ENCODE data around the gene JCAD. TPM values are rescaled to one million over a fixed set of nuclear protein-coding genes. Genes with fewer than 3 reads are reported as not detected.

JCAD gene
- polyA plus RNA-seq, 1 donor, result 24.7 TPM

- DNase-seq (ENCODE audit: low read depth), result no peak
These were observed 12.0 kb downstream of the JCAD start for GRCh38 chr10:30047430-30047829.

DNA sequence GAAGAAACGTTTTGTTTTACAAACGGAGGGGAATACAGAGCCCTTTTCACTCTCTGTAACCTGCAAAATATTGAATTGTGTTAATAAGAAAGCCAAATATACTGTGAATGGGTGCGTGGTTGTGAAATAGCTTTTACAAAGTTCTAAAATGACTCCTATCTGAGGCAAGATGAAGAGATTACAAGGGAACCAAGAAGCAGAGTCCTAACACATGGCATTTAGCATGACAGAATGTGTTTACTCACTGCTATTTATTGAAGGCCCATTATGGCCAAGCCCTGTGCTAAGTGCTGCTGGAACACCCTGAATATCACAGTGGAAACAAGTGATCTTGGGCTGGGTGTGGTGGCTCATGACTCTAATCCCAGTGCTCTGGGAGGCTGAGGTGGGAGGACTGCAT lies 12.9 kb downstream of the JCAD start:
- DNase-seq (ENCODE audit: low read depth), result no peak

DNA sequence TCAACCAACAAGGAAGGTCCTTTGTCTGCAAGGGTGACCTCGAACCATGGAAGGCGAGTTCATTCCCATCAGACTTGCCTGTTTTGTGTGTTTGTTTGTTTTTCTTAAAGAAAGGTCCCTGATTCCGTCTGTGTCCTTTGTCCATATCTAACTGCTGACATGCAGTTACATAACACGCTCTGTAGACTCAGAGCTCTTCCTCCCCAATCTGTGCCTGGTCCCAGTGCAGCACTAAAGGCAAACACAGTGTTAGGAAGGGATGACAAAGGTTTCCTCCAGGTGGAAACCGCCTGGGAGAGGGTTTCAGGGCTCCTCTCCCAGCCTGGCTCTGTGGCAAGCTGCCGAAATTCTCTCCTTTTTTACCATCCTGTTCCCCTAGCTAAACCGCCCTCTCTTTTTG lies 13.4 kb downstream of the JCAD start:
- DNase-seq (ENCODE audit: low read depth), result no peak

DNA sequence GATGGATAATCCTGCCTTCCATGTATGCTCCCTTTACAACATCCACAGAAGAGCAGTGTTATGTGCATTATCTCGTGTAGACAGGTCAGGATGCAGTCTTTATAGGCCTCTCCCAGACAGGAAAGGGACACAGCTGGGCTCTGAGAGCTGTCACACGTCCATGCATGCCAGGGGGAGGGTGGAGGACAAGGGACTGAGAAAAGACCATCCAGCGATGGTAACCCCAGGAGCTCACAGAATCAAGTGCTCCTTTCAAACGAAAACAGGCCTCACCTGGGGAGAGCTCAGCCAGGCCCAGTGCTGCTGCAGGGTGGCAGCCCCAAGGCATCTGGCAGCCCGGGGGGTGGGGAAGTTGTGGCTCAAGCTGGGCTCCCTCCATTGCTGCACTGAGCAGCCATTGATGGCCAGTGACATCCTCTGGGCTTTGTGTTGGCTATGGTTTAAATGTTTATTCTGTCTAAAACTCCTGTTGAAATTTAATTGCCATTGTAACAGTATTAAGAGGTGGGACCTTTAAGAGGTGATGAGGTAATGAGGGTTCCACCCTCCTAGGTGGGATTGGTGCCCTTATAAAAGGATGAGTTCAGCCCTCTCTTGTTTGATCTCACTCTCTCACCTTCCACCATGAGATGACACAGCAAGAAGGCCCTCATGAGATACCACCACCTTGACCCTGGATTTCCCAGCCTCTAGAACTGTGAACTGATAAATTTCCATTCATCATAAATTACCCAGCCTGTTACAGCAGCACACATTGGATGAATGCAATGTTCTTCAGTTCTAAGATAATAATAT lies 15.7 kb downstream of the JCAD start:
- DNase-seq (ENCODE audit: low read depth), result no peak

GRCh38 chr10:30042820-30043219 lies 16.6 kb downstream of the JCAD start:
- DNase-seq (ENCODE audit: low read depth), result no peak

GRCh38 chr10:30041196-30042105 lies 17.9 kb downstream of the JCAD start:
- no peak for DNase-seq (ENCODE audit: low read depth)

GRCh38 chr10:30040597-30040996 lies 18.8 kb downstream of the JCAD start:
- no peak for DNase-seq (ENCODE audit: low read depth)

DNA sequence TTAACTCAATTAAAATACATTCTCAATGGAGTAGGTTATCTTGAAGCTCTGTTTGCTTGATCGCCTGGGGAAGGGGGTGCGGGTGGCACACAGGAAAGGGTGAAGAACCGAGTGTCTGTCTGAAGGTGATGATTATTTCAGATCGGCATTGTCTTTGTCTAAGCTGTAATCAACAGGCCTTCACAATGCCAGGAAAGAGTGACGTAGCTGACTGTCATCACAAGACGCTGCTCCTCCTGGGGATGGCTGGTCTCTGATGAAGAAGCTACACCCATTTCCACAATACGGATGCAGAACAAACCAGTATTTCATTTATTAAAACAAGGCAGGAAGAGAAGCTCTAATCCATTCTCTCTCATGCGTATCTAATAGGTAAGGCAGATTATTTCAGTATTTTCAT lies 19.4 kb downstream of the JCAD start:
- DNase-seq (ENCODE audit: low read depth), result no peak

GRCh38 chr10:30039567-30039966 lies 19.8 kb downstream of the JCAD start:
- DNase-seq (ENCODE audit: low read depth), result no peak

GRCh38 chr10:30038781-30039536 lies 20.4 kb downstream of the JCAD start:
- no peak for DNase-seq (ENCODE audit: low read depth)

- DNase-seq (ENCODE audit: low read depth), result no peak
These were observed 21.6 kb downstream of the JCAD start for GRCh38 chr10:30037620-30038336.

- DNase-seq (ENCODE audit: low read depth), result no peak
These were observed 22.6 kb downstream of the JCAD start for GRCh38 chr10:30036811-30037210.

DNA sequence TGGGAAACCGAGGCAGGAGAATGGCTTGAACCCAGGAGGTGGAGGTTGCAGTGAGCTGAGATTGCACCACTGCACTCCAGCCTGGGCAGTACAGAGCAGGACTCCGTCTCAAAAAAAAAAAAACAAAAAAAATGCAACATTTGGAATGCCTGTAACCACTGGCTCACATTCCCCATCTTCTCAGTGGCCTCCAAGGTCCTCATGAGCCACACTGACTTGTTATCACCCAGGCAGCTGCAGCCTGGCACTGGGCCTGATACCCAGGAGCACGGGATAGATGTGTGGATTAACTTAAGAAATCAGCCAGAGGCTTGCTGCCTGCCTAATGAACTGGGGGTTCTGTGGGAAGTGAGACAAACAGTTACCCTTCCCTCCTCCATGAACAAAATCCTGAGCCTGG lies 23.0 kb downstream of the JCAD start:
- no peak for DNase-seq (ENCODE audit: low read depth)

GRCh38 chr10:30034433-30035137 lies 24.8 kb downstream of the JCAD start:
- DNase-seq (ENCODE audit: low read depth), result no peak

DNA sequence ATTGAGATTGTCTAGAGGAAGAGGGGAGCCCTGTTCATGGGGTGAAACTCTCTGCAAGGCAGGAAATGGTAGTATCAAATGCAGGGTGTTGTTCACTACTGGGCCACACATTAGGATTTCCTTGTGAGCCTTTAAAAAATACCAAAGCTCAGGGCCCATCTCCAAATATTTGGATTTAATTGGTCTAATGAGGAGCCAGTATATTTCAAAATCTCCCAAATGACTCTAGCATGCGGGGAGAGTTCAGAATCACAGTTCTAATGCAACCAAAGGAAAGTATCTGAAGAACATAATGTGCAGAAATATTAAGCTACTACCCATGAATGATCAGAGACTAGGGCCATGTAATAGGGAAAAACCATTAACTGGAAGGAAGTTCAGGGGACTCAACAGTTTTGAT lies 27.3 kb downstream of the JCAD start:
- DNase-seq (ENCODE audit: low read depth), result no peak

- no peak for DNase-seq (ENCODE audit: low read depth)
These were observed 29.5 kb downstream of the JCAD start for GRCh38 chr10:30029872-30030256.

- DNase-seq (ENCODE audit: low read depth), result no peak
These were observed 30.1 kb downstream of the JCAD start for GRCh38 chr10:30029164-30029871.

DNA sequence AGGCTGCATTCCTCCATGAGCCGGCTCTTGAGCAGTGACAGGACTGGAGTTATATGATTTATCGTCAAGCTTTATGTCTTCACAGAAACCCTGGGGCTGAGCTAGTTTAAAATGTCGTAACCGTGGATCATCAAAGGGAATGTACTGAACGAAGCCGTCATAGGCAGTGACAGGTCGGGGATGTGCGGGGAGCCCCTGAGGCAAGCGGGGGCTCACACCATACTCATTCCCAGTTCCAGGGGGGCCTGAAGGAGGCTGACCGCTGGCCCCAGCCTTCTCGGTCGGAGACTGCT lies 30.7 kb downstream of the JCAD start:
- no peak for DNase-seq (ENCODE audit: low read depth)

- DNase-seq (ENCODE audit: low read depth), result no peak
These were observed 31.2 kb downstream of the JCAD start for GRCh38 chr10:30028006-30028737.
